NK-92 (cell line): ENCODE results near the gene SELENOK.

Experiments used
- DNase-seq: peaks from one replicate; lab custom pipeline; 2025; ENCODE audit not compliant: unreplicated experiment; lab: John Stamatoyannopoulos, UW

SELENOK gene

DNA sequence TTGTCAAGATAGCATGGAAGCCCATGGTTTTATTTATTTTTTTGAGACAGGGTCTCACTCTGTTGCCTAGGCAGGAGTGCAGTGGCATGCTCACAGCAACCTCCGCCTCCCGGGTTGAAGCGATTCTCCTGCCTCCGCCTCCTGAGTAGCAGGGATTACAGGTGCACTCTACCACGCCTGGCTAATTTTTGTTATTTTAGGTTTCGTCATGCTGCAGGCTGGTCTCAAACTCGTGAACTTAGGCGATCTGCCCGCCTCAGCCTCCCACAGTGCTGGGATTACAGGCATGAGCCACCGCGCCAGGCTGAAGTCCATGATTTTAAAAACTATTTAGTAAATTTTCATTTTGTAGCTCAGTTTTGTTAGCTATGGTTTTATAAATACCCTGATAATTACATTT is 7.0 kb downstream of the SELENOK start:
- no peak for DNase-seq

DNA sequence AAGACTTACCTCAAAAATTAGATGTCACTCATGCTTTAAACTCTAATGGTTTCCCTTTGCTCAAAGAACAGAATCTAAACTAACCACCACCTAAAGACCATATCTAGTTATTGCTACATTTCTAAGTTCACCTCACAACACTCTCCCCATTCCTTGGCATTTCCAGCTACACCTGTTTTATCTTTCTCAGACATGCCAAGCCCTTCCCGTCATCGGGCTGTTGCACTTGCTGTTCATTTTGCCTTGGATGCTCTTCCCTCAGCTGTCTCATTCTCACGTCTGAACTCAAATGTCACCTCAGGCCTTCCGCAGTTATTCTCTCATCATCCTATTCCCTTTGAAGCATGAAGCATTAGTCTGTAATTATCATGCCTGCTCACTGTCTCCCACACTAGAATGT is 8.7 kb downstream of the SELENOK start:
- no peak for DNase-seq

DNA sequence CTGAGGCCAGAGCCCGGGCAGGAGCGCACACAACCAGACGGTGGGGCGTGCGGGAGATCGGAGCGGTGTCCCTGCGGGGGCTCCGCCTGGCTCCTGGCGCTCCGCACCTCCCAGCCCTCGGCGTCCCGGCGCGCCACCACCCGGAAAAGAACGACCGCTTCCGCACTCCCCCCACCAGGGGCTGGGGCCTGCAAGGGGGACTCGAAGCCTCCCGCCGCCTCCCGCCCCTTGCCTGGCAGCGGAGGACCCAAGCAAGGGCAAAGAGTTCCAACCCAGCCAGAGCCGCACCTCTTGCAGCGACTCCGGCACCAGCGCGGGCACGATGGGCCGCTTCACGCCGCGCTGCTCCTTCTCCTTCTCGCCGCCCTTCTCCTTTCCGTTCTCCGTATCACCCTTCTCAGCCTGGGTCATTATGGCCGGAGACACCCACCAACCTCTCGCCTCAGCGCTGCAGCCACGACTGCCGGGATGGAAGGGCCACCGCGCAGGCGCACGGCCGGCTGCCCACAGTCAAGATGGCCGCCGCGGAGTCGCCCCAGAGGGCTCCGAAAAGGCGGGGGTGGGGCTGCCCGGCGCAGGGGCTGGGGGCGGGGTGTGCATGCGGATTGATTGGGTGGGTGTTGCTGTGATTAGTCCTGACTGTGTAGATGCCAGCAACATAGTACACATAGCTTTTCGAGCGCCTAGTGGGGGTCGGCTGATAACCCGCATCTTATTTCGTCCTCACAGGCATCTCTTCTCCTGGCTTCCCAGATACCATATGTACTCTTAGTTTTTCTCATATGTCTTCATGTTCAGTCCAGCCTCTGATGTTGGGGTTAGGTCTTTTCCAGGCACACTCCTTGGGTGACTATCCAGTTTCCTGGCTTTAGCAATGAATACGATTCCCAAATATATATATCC is 9.7 kb downstream of the SELENOK start, which contains the start of gene ACTR8:
Gene ACTR8, minus strand, starts transcription at position 462 of the 903 bp plus-strand sequence. Its CDS starts 51 bp downstream, at position 411.
- DNase-seq = no peak

DNA sequence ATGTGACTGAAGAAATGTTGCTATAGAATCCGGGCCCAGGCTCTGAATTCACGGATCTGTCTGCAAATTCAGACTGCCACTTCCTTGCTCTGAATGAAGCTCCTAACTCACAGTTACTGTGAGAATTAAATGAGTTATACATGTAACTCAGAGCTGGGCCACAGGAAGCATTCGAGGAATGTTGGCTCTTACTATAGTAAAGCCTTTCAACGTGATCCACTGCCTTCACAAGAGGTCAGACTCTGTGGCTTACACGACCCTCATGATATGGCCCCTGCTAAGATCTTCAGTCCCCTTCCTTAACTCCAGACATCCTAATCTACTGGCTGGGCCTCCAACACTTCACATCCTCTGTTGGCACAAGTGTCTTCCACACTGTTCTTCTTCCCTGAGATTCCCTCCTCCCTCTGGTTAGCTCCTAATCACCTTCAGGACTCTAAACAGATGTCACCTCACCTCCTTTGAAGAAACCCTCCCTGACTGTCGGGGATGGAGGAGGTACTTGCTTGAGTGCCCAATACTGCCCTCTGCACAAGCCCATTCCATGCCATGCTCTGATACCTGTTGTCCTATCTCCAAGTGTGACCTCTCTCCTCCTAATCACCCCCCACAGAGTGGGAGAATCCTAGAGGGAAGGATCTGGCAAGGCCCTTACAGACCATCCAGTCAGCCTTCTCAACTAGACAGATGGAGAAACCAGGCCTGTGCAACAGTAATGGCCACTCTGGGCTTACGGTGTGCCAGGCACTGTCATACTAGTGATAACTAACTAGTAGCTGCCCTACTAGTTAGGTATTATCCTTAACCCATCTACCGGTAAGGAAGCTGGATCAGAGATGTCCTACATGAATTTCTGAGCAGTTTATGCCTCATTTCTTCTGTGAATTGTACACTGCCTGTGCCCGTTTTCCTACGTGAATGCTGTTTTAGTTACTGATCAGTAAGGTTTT is 11.0 kb downstream of the SELENOK start:
- DNase-seq = no peak

DNA sequence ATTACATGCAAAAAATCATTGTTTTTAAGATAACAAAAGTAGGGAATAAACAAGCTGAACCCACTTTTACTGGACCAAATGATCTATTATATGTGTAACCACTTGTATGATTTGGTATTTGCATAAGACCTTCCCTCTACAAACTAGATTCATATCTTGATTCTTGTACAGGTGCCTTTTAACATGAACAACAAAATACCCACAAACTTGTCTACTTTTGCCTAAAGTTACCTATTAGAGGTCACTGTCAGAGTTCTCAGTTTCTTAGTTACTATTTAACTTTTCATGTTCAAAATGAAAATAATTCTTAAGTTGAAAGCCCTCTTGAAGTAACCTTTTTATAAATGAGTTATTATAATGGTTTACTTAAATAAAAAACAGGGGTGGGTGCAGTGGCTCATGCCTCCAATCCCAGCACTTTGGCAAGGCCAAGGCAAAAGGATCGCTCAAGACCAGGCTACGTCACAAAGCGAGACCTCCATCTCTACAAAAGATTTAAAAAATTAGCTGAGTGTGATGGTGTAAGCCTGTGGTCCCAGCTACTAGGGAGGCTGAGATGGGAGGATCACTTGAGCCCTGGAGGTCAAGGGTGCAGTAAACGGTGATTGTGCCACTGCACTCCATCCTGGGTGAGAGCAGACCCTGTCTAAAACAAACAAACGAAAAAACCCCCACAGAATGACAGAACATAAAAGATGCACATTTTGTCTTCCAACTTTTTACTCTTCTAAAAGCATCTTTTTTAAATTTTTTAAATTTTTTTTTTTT is 25.7 kb downstream of the SELENOK start:
- DNase-seq = no peak

DNA sequence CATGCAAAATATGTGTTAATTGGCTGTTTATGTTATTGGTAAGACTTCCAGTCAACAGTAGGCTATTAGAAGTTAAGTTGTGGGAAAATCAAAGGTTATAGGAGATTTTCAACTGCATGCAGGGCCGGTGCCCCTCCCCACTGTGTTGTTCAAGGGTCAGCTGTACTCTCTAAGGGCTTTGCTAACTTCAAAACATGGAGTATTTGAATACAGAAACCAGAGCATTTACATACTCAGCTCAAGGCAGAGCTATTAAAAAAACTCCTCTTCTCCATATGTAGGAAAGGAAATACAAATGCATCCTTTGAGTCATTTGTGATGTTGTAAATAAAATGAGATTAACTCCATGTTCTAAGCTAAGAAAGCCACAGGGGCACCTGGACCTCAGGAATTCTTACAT is 28.5 kb downstream of the SELENOK start:
- DNase-seq = no peak

DNA sequence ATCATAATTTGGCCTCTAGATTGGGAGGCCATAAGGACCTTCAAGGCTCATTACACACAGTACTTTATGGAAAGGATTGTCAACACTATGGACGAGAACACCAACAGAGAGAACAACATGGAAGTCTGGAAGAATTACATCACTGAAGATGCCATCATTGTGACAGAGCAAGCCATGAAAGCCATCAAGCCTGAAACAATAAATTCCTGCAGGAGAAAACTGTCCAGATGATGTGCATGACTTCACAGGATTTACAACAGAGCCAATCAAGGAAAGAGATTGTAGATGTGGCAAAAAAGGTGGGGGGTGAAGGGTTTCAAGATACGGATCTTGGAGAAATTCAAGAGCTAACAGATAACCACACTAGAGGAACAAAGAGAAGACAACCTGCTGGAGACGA is 29.4 kb downstream of the SELENOK start:
- DNase-seq = no peak

DNA sequence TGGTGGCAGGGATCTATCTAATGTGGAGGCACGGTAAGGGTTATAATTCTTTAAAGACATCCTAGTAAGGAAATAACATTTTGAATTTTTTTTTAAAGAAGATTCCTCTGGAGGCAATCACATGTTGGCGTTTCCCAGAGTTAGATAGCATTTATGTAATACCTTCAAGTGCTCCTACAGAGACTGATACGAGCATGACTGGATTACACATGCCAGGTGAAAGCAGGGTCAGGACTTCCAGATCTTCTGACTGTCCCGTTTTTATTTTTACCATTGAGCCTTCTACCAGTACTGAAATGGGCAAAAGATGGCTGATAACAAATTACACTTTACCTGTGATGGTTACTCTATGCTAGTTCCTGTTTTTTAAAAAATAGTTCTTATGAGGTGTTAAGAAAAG is 31.5 kb downstream of the SELENOK start:
- DNase-seq = no peak

DNA sequence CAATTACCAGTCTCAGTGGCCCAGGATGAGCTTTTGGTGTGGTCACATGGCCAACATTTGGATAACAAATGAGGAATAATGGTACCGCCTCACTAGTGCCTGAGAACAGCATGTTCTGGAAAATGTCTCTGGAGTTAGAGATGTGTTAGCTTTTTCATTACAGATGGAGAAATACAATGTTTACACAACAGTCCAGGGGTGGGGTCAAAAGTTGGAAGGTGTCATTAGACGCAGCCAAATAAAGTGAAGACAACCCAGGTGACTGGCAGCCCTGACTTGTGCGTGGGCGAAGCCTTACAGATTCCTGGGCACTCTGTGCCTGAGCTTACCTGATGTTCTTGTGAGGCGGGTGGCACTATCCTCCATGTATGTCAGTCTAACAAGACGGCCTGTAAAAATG is 32.5 kb downstream of the SELENOK start:
- DNase-seq = no peak

DNA sequence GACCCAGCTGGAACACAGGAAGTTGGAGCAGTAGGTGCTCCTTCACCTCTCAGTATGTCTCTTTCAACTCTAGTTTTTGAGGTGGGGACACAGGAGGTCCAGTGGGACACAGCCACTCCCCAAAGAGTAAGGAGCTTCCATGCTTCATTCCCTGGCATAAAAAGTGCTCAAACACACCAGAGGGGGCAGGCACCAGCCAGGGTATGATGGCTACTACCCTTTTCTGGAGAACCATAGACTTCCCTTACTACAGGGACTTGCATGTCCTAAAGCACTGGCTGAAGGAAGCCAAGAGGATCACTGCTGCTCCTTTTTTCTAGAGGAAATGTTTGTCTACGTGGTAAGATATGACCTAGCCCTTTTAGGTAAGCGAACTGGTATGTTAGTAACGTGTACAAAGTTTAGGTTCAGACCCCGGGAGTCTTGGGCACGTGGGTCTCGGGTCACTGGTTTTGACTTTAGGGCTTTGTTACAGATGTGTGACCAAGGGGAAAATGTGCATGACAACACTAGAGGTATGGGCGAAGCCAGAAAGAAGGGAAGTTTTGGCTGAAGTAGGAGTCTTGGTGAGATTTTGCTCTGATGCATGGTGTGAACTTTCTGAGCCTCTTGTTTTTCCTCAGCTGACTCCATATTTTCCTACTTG is 33.4 kb downstream of the SELENOK start:
- DNase-seq = no peak

DNA sequence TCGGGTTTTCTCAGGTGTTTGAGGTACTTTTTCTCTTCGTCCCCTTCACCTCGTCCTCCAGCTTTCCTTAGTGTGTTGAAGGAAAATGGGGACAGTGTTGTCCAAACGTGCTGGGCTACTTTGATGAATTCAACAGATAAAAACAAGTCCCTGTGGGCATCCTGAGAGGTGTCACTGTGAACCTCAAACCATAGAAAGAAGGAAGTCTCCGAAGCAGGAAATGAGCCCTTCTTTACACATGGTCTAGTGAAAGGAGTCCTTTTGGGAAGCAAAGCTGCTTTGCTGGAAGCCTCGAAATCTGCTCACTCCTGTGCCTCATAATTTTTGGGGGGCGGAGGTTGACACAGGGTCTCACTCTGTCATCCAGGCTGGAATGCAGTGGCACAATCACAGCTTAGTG is 34.7 kb downstream of the SELENOK start:
- DNase-seq = no peak

DNA sequence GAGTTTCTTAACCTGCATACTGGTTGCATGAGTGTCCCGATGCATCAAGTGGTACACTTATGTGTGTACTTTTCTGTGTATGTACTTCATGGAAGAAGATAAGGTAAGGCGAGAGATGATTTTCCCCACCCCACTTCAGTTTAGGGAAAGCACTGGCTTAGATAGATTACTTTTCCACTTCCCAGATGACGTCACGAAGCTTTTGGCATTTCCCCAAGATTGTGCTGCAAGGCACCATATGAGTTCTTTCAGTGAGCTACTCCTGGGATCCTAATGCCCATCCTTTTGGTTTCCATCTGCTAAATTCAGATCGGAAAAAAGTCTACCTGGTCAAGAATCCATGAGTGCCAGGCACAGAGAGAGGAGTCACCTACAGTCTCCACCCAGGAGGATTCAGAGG is 40.8 kb downstream of the SELENOK start:
- no peak for DNase-seq

DNA sequence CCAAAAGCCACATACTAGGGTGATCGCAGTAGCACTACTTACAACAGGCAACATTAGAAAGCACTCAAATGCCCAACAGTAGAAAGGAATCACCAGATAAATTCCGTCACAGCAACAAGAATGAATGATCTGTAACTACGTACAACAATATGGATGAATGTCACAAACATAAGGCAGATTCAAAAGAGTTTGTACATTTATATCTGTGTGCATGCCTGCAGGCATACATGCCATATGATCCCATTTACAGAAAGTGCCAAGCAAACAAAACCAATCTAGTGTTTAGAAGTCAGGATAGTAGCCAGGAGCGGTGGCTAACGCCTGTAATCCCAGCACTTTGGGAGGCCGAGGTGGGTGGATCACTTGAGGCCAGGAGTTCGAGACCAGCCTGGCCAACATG is 41.7 kb downstream of the SELENOK start:
- no peak for DNase-seq

DNA sequence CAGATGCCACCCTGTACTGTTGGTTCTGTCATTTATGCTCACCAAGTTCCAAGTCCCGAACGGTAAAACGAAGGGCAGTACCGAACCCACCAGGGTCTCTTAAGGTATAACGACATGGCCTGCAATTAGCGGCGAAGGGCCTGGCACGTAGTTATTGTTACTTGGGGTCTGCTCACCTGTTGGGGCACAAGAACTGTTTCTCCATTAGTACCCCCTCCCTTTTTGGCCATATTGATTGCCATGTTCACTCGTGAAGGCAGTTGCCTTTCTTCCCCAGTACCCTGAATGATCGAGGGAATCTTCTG is 44.9 kb downstream of the SELENOK start:
- DNase-seq = no peak

DNA sequence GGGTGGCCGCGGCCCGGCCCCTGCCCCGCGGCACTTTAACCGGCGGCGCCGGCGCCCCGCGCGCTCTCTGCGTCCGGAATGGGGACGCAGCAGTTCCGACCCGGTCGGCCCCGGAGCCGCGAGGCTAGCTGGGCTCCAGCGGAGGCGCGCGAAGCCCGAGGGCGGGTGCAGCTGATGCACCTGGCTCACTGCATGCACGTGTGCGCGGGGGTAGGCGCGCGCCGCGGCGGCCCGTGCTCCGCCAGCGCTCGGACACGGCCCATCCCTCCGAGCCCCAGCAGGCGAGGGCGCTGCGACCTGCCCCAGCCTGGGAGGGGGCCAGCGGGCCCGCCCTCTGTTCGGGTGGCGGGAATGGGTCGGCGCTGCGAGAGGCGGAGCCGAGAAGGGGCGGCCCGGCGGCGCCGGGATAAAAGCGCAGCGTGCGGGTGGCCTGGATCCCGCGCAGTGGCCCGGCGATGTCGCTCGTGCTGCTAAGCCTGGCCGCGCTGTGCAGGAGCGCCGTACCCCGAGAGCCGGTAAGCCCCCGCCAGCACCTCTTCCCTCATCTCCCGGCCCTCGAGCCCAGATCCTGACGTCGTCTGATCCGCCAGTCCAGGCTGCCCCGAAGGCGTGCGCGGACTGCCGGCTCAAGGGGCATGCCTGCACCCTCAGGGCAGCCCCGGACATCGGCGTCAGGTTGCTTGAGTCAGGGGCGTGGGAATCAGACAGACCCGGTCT is 45.4 kb downstream of the SELENOK start, which contains the start of the genes CHDH and IL17RB:
Gene CHDH, minus strand, starts transcription at position 286 of the 717 bp plus-strand sequence. CDS start 22,411 bp downstream, outside the sequence.
Gene IL17RB, plus strand, starts transcription at position 435 of the 717 bp plus-strand sequence. Its CDS starts 21 bp downstream, at position 456.
- DNase-seq = no peak

DNA sequence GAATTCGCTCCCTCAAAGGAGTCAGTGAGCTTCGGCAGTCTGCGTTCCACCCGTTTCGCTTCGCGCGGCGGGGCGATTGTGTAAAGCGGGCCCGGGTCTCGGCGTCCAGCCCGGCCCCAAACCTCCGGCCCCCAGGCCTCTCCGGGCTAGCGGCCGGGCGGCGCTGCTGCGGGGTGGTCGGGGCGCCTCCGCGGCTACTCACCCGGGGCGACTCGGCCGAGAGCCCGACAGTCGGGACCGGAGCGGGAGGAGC is 45.9 kb downstream of the SELENOK start:
- no peak for DNase-seq

DNA sequence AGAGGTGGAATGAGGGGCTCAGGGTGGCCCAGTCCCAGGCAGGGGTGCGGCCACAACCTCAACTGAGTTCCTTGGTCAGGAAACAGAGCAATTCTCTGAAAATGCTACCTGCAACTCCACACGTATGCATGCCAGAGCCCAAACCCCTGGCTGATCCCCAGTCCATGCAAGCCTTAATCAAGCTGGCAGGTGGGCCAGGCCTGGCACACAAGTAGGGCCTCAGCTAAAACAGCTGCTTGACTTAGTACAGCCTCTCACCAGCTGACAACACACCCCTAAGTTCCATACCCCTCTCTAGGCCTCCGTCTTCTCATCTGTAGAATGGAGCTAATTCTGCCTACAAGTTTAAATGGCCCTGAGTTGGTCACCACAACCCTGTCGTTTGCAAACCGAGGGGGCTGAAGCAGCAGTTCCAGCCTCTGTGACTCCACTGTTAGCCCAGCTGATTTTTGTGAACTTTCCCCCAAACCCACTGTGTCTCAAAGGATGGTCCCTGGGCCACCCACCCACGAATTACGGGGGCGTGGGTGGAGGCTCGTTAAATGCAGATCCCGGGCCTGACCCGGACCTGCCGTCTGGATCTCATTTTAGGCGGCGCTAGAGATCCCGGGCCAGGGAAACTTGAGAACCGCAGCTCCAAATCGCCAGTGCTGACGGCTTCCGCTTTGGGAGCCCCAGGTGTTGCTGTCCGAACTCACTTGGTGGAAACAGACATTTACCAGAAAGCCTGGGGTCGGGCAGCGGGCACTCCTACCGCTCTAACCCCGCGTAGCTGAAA is 46.4 kb downstream of the SELENOK start:
- DNase-seq = no peak

DNA sequence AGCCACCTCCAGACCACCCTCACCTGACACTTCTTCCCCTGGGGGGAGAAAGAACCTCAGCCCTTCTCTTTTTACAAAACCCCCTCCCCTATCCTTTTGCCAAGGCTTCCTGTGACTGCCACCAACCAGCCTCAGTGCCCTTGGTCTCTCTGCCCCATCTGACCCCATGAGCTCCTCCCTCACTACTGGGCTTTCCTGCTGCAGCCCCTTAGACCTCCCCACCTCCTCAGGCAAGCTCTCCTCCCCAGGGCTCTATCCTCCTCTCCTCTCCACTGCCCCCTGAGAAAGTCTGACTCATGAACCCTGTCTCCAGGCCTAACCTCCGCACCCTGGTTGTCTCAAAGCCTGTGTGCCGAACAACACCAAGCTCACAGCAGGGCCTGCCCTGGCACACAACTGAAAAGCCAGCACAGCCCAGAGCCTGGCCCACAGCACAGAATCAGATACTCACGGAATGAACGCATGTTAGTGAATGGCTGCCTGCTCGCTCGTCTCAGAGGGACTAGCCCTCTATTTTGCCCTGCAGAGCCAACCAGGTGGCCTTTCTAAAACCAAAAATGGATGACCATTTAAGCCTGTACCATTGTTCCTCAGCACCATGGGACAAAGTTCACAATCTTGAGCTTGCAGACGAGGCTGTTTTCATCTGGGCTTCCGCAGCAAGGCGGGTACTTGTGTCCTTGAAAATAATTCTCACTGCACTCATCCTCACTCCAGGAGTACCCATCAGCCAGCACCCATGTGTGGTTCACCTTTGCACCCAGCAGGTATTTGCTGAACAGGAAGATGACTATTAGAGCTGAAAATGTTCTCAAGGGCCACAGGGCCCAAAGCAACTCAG is 47.2 kb downstream of the SELENOK start:
- DNase-seq = no peak
